ENCODE data around the gene NMNAT3.

DNA sequence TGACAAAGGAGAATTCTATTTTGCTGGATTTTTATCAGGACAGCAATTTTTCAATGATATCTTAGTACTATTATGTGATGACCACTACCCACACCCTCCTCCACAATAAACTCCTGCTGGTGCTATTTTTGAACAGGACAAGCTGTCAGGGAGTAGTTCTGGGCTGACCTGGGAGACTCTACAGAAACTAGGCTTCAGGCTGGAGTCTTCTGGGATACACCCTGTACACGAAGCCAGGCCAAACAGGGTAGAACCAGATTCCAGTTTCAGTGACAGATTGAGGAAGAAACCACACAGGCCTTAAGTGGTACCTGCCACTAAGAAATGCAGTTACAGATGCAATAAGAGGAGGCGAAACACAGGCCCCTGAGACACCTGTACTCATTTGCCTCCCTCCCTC, 12.8 kb downstream of the NMNAT3 start:
- TF ChIP-seq TAF1 (conservative IDR thresholded peaks at IDR 0.05) (no peak), CTCF (IDR thresholded peaks at IDR 0.05; ENCODE audit: low read depth, low read length, missing input control) (no peak), EGR1 (IDR thresholded peaks at IDR 0.05; ENCODE audit: low read depth in 2 of 2) (no peak), SP1 (IDR thresholded peaks at IDR 0.05) (no peak), REST (IDR thresholded peaks at IDR 0.05) (no peak), JUND (IDR thresholded peaks at IDR 0.05) (no peak), RXRA (IDR thresholded peaks at IDR 0.05) (no peak), YY1 (IDR thresholded peaks at IDR 0.05) (no peak), GABPA (IDR thresholded peaks at IDR 0.05 in 1 of 2, conservative IDR thresholded peaks at IDR 0.05 in 1 of 2) (no peak), ZBTB33 (IDR thresholded peaks at IDR 0.05) (no peak), RAD21 (IDR thresholded peaks at IDR 0.05) (no peak)
- TF ChIP-seq, protein P1, sequence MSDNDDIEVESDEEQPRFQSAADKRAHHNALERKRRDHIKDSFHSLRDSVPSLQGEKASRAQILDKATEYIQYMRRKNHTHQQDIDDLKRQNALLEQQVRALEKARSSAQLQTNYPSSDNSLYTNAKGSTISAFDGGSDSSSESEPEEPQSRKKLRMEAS (IDR thresholded peaks at IDR 0.05): no peak
- TF ChIP-seq, protein P2, sequence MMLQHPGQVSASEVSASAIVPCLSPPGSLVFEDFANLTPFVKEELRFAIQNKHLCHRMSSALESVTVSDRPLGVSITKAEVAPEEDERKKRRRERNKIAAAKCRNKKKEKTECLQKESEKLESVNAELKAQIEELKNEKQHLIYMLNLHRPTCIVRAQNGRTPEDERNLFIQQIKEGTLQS (IDR thresholded peaks at IDR 0.05): no peak
